CD14-positive monocyte (primary cell): ENCODE data around the gene SLC26A6. TPM values are rescaled to one million over a fixed set of nuclear protein-coding genes. Genes with fewer than 3 reads are reported as not detected.

ENCODE experiments used
- DNase-seq, 3 donors: peaks; one replicate each; pipeline ENCODE4 v3.0.0-alpha.2; 2011 to 2022
- H2AFZ ChIP-seq: 2 replicates; pipeline ENCODE4 v1.6.0; 2012; ENCODE audit warnings: mild to moderate bottlenecking, low read depth, low read length, inconsistent platforms; ENCODE audit not compliant: insufficient read depth, poor library complexity, severe bottlenecking
- H3K27ac ChIP-seq, 2 donors: 1 replicate in 1 of 2; 2 replicates in 1 of 2; pipeline ENCODE4 v1.5.1; 2012 to 2013; ENCODE audit warnings: low read length in 2 of 2, control low read depth in 1 of 2, inconsistent platforms in 1 of 2, low read depth in 1 of 2, mild to moderate bottlenecking in 1 of 2
- H3K27me3 ChIP-seq, 2 donors: one replicate each; pipeline versions ENCODE4 v1.6.0 to v1.6.1; 2011 to 2013; ENCODE audit warnings: low read length in 2 of 2; ENCODE audit not compliant: control insufficient read depth in 2 of 2, insufficient read depth in 2 of 2
- H3K36me3 ChIP-seq, 2 donors: replicated peaks in 1 of 2; 1 replicate in 1 of 2; 2 replicates in 1 of 2; pipeline versions ENCODE4 v1.5.1 to v1.6.1; 2012 to 2013; ENCODE audit warnings: low read length in 2 of 2, control low read depth in 1 of 2, inconsistent platforms in 1 of 2, mild to moderate bottlenecking in 1 of 2; ENCODE audit not compliant: insufficient read depth in 2 of 2, control insufficient read depth in 1 of 2
- H3K4me1 ChIP-seq, 2 donors: 1 replicate in 1 of 2; 2 replicates in 1 of 2; pipeline versions ENCODE4 v1.5.1 to v1.6.1; 2012 to 2013; ENCODE audit warnings: low read length in 2 of 2, control low read depth in 1 of 2, inconsistent platforms in 1 of 2, mild to moderate bottlenecking in 1 of 2, moderate library complexity in 1 of 2; ENCODE audit not compliant: insufficient read depth in 2 of 2, control insufficient read depth in 1 of 2
- H3K4me2 ChIP-seq: replicated peaks from 2 replicates; pipeline ENCODE3; 2012; ENCODE audit warnings: low read length, moderate library complexity, mild to moderate bottlenecking; ENCODE audit not compliant: poor library complexity, severe bottlenecking; ENCODE audit errors: extremely low read depth
- H3K4me3 ChIP-seq, 3 experiments: fragments of 200-600 bp in 1 of 3; sonication (generic) in 1 of 3; replicated peaks in 1 of 3; 1 replicate in 2 of 3; 2 replicates in 1 of 3; pipeline ENCODE4 v1.5.1; 2011 to 2013; ENCODE audit warnings: low read length in 3 of 3, mild to moderate bottlenecking in 3 of 3, control low read depth in 2 of 3, low read depth in 2 of 3, inconsistent platforms in 1 of 3, moderate library complexity in 1 of 3
- H3K79me2 ChIP-seq: 2 replicates; pipeline ENCODE4 v1.6.0; 2012; ENCODE audit warnings: mild to moderate bottlenecking, control low read depth, inconsistent platforms, low read length, moderate library complexity; ENCODE audit not compliant: insufficient read depth
- H3K9ac ChIP-seq: 2 replicates; pipeline ENCODE4 v1.6.0; 2017; ENCODE audit warnings: low read length, mild to moderate bottlenecking; ENCODE audit not compliant: insufficient read depth, poor library complexity, severe bottlenecking
- H3K9me3 ChIP-seq, 2 donors: replicated peaks in 1 of 2; 1 replicate in 1 of 2; 2 replicates in 1 of 2; pipeline versions ENCODE4 v1.5.1 to v1.6.1; 2012 to 2013; ENCODE audit warnings: low read length in 2 of 2, control low read depth in 1 of 2; ENCODE audit not compliant: control insufficient read depth in 1 of 2, insufficient read depth in 1 of 2
- H4K20me1 ChIP-seq: 2 replicates; pipeline ENCODE4 v1.6.0; 2012; ENCODE audit warnings: mild to moderate bottlenecking, low read length, control low read depth, moderate library complexity; ENCODE audit not compliant: insufficient read depth
- H3K27ac Mint-ChIP-seq, 7 donors: one replicate each; pipeline ENCODE4 v1.8.0; 2020; ENCODE audit warnings: mild to moderate bottlenecking in 7 of 7, mixed read lengths in 7 of 7, moderate library complexity in 6 of 7, inconsistent platforms in 2 of 7
- H3K27me3 Mint-ChIP-seq, 3 donors: one replicate each; pipeline ENCODE4 v1.8.0; 2021 to 2022; ENCODE audit warnings: low read depth in 3 of 3, mild to moderate bottlenecking in 3 of 3, mixed read lengths in 3 of 3, moderate library complexity in 3 of 3, inconsistent platforms in 1 of 3
- H3K36me3 Mint-ChIP-seq, 2 donors: one replicate each; pipeline ENCODE4 v1.8.0; 2020; ENCODE audit warnings: mixed read lengths in 2 of 2, inconsistent platforms in 1 of 2, mild to moderate bottlenecking in 1 of 2
- H3K4me1 Mint-ChIP-seq: one replicate; pipeline ENCODE4 v1.8.0; 2020; ENCODE audit warnings: mild to moderate bottlenecking, mixed read lengths
- H3K4me3 Mint-ChIP-seq, 2 donors: one replicate each; pipeline ENCODE4 v1.8.0; 2020; ENCODE audit warnings: mild to moderate bottlenecking in 2 of 2, mixed read lengths in 2 of 2, moderate library complexity in 1 of 2
- H3K9me3 Mint-ChIP-seq, 7 donors: one replicate each; pipeline ENCODE4 v1.8.0; 2020 to 2022; ENCODE audit warnings: mixed read lengths in 7 of 7, mild to moderate bottlenecking in 6 of 7, moderate library complexity in 6 of 7, inconsistent platforms in 2 of 7
- CTCF ChIP-seq: fragments of 200-600 bp; IDR thresholded peaks from one replicate; pipeline ENCODE4 v1.8.0; 2022; ENCODE audit warnings: antibody characterized with exemption, mild to moderate bottlenecking
- WGBS: methylation state at CpG from one replicate; pipeline ENCODE4 v1.1.5; 2013; ENCODE audit warnings: missing lambda C conversion rate; ENCODE audit not compliant: insufficient coverage; 5-methylcytosine and 5-hydroxymethylcytosine counted together
- intact Hi-C, 2 donors: fragments of 100-400 bp; cut with micrococcal nuclease; formaldehyde crosslinking; loops; one replicate each; pipeline versions ENCODE4 v1.15.0 to v1.15.1; 2023
- polyA plus RNA-seq, 3 donors: library from polyadenylated mRNA; depleted of rRNA in 1 of 3; unstranded in 2 of 3; stranded (reverse) in 1 of 3; fragments of 300-500 nt in 2 of 3; fragments of >200 nt in 1 of 3; fragmentation: Illumina TruSeq in 2 of 3; gene quantifications; 1 replicate in 2 of 3; 2 replicates in 1 of 3; pipeline ENCODE4 v1.2.3, GENCODE V29; 2012 to 2021

Gene SLC26A6
- polyA plus RNA-seq, 3 donors = 16.3 to 92.8 (median 20.4) TPM

GRCh38 chr3:48679411-48680391 is 44.4 kb upstream of the SLC26A6 start:
- intact Hi-C loops = loop anchor here (10.0 kb wide), 3 partner anchors 125 to 405 kb away; partner anchors contain the start of gene PFKFB4 (in 1 of the 2)
- peaks cover 0 to 1% (median 0%) of the 10 kb centered on the region in 7 donors for H3K9me3 Mint-ChIP-seq
- H3K27me3 Mint-ChIP-seq = peaks cover 0 to 4% (median 1%) of the 10 kb centered on the region in 3 donors
- peaks cover 31 to 67% of the 10 kb centered on the region in 2 donors for H3K36me3 ChIP-seq
- no peak overlapping the region for H2AFZ ChIP-seq
- WGBS = 61% methylated on average over 16 of the region's 20 CpGs
- no peak overlapping the region for H3K27ac ChIP-seq
- H4K20me1 ChIP-seq = no peaks in the 10 kb centered on the region
- peaks cover 29% of the 10 kb centered on the region for H3K4me1 Mint-ChIP-seq
- H3K27ac Mint-ChIP-seq = no peak overlapping the region
- DNase-seq = no peak
- no peak overlapping the region for H3K4me2 ChIP-seq
- peaks cover 54 to 56% of the 10 kb centered on the region in 2 donors for H3K36me3 Mint-ChIP-seq
- no peaks in the 10 kb centered on the region for H3K9me3 ChIP-seq
- no peaks in the 10 kb centered on the region for H3K27me3 ChIP-seq
- H3K4me1 ChIP-seq = peaks cover 19 to 25% of the 10 kb centered on the region in 2 donors
- H3K9ac ChIP-seq = no peak overlapping the region
- peaks cover 6% of the 10 kb centered on the region for H3K79me2 ChIP-seq
- TF ChIP-seq CTCF = no peak
- no peak overlapping the region for H3K4me3 Mint-ChIP-seq
- H3K4me3 ChIP-seq = no peak overlapping the region

- no peaks in the 10 kb centered on the region for H3K9me3 ChIP-seq
- intact Hi-C loops = no loop called here
- Mint-ChIP-seq H3K27me3 (peaks cover 0 to 2% (median 0%) of the 10 kb centered on the region in 3 donors), H3K4me1 (peaks cover 19% of the 10 kb centered on the region), H3K27ac (no peak overlapping the region), H3K36me3 (peaks cover 56 to 66% of the 10 kb centered on the region in 2 donors), H3K4me3 (no peak overlapping the region), H3K9me3 (peaks cover 0 to 1% (median 0%) of the 10 kb centered on the region in 7 donors)
- H3K9ac ChIP-seq = no peak overlapping the region
- H3K27me3 ChIP-seq = no peaks in the 10 kb centered on the region
- no peaks in the 10 kb centered on the region for H3K79me2 ChIP-seq
- no peak for DNase-seq
- TF ChIP-seq CTCF = no peak
- no peaks in the 10 kb centered on the region for H4K20me1 ChIP-seq
- peaks cover 13 to 16% of the 10 kb centered on the region in 2 donors for H3K4me1 ChIP-seq
- peaks cover 35 to 72% of the 10 kb centered on the region in 2 donors for H3K36me3 ChIP-seq
- no peak overlapping the region for H2AFZ ChIP-seq
- no peak overlapping the region for H3K27ac ChIP-seq
- no peak overlapping the region for H3K4me3 ChIP-seq
- no peak overlapping the region for H3K4me2 ChIP-seq
- WGBS = 91% methylated on average over 23 of the region's 24 CpGs
Measured at GRCh38 chr3:48678566-48679380, 43.5 kb upstream of the SLC26A6 start.
